ENCODE data around the gene DEGS2. TPM values are rescaled to one million over a fixed set of nuclear protein-coding genes. Genes with fewer than 3 reads are reported as not detected.

Gene DEGS2
- total RNA-seq, 1 experiment from 2014 or later, result 1.8 TPM

DNA sequence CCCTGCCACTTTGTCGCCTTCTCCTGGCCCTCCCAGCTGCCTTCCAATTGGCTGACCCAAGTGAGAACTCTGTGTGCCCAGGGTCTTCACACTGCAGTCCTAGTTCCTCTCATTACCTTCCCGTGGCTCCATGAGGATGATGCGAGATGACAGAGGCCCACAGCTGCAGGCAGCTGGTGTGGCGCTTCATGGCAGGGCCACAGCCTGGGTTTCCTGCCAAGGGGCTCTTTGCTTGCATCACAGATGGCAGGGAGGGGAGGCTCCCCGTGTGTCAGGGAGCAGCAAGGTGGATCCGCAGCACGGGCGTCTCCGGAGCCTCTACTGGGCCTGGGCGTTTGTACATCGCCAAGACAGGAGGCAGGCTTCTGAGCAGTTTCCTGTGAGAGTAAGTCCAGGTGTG lies 28.9 kb downstream of the DEGS2 start:
- TF ChIP-seq, protein P1, sequence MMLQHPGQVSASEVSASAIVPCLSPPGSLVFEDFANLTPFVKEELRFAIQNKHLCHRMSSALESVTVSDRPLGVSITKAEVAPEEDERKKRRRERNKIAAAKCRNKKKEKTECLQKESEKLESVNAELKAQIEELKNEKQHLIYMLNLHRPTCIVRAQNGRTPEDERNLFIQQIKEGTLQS (IDR thresholded peaks at IDR 0.05), result no peak
- TF ChIP-seq EGR1 (IDR thresholded peaks at IDR 0.05; ENCODE audit: low read depth), result no peak
- TF ChIP-seq SP1 (IDR thresholded peaks at IDR 0.05; ENCODE audit: low read depth), result no peak
- TF ChIP-seq TCF7L2 (IDR thresholded peaks at IDR 0.05; ENCODE audit: borderline replicate concordance, extremely low read depth, insufficient read depth, insufficient read length), result no peak
- TF ChIP-seq EZH2 (IDR thresholded peaks at IDR 0.05), result no peak
- RAD21 ChIA-PET (ENCODE audit: low non-redundant PET in 1 of 2, low total read pairs in 2 of 2, uncharacterized antibody in 2 of 2, unreplicated experiment in 2 of 2), result no interaction called here
- Histone ChIP-seq H3K9me3 (ENCODE audit: control insufficient read depth in 1 of 2, insufficient read depth in 1 of 2, low read depth in 1 of 2, low read length in 2 of 2) (no peaks in the 10 kb centered on the region), H3K27ac (ENCODE audit: low read depth, low read length) (no peak overlapping the region), H3K36me3 (ENCODE audit: control insufficient read depth in 1 of 2, insufficient read depth in 2 of 2, low read length in 2 of 2) (no peaks in the 10 kb centered on the region), H4K20me1 (ENCODE audit: insufficient read depth) (no peaks in the 10 kb centered on the region), H3K4me1 (ENCODE audit: control insufficient read depth in 1 of 2, insufficient read depth in 2 of 2, low read length in 2 of 2) (peaks cover 0 to 12% of the 10 kb centered on the region in 2 experiments; a peak in 2 of 4 replicates), H3K27me3 (ENCODE audit: insufficient read depth, low read length) (no peaks in the 10 kb centered on the region), H3K4me3 (replicated peaks in 1 of 2; ENCODE audit: low read depth in 1 of 2, low read length in 2 of 2) (no peak overlapping the region), H3K9me2 (ENCODE audit: insufficient read depth) (no peaks in the 10 kb centered on the region), H2AFZ (ENCODE audit: low read depth, low read length, poor library complexity, severe bottlenecking) (no peak overlapping the region), H3K4me2 (ENCODE audit: low read length) (no peak overlapping the region), H3K9ac (ENCODE audit: low read length) (no peak overlapping the region), H3K79me2 (ENCODE audit: insufficient read depth, low read length) (no peaks in the 10 kb centered on the region)
- intact Hi-C loops (cut with micrococcal nuclease), result no loop called here
- BruUV-seq (replicated peaks), result no TSS peak
- ATAC-seq (no peak), DNase-seq (ENCODE audit: low read depth, low spot score) (no peak)
- CTCF ChIA-PET, result no interaction called here
- POLR2A ChIA-PET, result no interaction called here

DNA sequence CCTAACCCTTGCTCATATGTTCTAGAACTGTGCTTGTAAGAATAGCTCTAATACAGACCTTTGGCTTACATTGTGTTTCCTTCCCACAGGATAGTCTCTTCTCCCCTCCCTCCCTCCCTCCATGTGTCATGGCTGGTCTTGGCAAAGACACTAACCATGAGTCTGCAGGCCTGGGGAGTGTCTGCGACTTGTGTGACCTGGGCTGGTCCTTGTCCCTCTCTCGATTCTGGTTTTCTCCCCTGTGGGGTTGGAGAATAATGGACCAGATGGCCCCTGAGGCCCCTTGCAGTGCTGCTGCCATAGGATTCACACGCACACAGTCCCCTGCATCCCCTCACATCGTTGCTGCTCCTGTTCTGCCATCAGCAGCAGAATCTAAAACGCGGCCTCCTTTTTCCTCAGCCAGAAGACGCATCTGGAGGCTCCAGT lies 30.3 kb downstream of the DEGS2 start:
- no TSS peak for BruUV-seq (replicated peaks)
- POLR2A ChIA-PET, result no interaction called here
- DNase-seq (ENCODE audit: low read depth, low spot score), result no peak
- TF ChIP-seq JUND (IDR thresholded peaks at IDR 0.05), result no peak
- no peak for TF ChIP-seq FOSL1 (IDR thresholded peaks at IDR 0.05; ENCODE audit: low read depth)
- no peak for TF ChIP-seq CEBPB (IDR thresholded peaks at IDR 0.05; ENCODE audit: low read depth)
- no peak for TF ChIP-seq RAD21 (IDR thresholded peaks at IDR 0.05; ENCODE audit: low read depth)
- no peak for TF ChIP-seq TCF7L2 (IDR thresholded peaks at IDR 0.05; ENCODE audit: borderline replicate concordance, extremely low read depth, insufficient read depth, insufficient read length)
- TF ChIP-seq SRF (IDR thresholded peaks at IDR 0.05; ENCODE audit: low read depth), result no peak
- no peak for TF ChIP-seq CBX3 (IDR thresholded peaks at IDR 0.05; ENCODE audit: low read depth)
- TF ChIP-seq, protein P1 (IDR thresholded peaks at IDR 0.05), result no peak
- no peak for TF ChIP-seq ZNF274 (IDR thresholded peaks at IDR 0.05; ENCODE audit: low read depth, low read length)
- TF ChIP-seq, protein P2, sequence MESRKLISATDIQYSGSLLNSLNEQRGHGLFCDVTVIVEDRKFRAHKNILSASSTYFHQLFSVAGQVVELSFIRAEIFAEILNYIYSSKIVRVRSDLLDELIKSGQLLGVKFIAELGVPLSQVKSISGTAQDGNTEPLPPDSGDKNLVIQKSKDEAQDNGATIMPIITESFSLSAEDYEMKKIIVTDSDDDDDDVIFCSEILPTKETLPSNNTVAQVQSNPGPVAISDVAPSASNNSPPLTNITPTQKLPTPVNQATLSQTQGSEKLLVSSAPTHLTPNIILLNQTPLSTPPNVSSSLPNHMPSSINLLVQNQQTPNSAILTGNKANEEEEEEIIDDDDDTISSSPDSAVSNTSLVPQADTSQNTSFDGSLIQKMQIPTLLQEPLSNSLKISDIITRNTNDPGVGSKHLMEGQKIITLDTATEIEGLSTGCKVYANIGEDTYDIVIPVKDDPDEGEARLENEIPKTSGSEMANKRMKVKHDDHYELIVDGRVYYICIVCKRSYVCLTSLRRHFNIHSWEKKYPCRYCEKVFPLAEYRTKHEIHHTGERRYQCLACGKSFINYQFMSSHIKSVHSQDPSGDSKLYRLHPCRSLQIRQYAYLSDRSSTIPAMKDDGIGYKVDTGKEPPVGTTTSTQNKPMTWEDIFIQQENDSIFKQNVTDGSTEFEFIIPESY (IDR thresholded peaks at IDR 0.05; ENCODE audit: extremely low read depth, insufficient replicate concordance, low read length), result no peak
- TF ChIP-seq POLR2A (IDR thresholded peaks at IDR 0.05; ENCODE audit: borderline replicate concordance, extremely low read depth, insufficient read depth, insufficient read length), result no peak
- TF ChIP-seq, protein P3, sequence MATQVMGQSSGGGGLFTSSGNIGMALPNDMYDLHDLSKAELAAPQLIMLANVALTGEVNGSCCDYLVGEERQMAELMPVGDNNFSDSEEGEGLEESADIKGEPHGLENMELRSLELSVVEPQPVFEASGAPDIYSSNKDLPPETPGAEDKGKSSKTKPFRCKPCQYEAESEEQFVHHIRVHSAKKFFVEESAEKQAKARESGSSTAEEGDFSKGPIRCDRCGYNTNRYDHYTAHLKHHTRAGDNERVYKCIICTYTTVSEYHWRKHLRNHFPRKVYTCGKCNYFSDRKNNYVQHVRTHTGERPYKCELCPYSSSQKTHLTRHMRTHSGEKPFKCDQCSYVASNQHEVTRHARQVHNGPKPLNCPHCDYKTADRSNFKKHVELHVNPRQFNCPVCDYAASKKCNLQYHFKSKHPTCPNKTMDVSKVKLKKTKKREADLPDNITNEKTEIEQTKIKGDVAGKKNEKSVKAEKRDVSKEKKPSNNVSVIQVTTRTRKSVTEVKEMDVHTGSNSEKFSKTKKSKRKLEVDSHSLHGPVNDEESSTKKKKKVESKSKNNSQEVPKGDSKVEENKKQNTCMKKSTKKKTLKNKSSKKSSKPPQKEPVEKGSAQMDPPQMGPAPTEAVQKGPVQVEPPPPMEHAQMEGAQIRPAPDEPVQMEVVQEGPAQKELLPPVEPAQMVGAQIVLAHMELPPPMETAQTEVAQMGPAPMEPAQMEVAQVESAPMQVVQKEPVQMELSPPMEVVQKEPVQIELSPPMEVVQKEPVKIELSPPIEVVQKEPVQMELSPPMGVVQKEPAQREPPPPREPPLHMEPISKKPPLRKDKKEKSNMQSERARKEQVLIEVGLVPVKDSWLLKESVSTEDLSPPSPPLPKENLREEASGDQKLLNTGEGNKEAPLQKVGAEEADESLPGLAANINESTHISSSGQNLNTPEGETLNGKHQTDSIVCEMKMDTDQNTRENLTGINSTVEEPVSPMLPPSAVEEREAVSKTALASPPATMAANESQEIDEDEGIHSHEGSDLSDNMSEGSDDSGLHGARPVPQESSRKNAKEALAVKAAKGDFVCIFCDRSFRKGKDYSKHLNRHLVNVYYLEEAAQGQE (IDR thresholded peaks at IDR 0.05; ENCODE audit: low read depth), result no peak
- no peak for TF ChIP-seq YY1 (IDR thresholded peaks at IDR 0.05; ENCODE audit: extremely low read depth, insufficient replicate concordance, low read depth, low read length)

More for the DNA sequence above, 30.3 kb downstream of the DEGS2 start:
- H4K20me1 ChIP-seq (ENCODE audit: insufficient read depth), result no peaks in the 10 kb centered on the region
- H3K36me3 ChIP-seq (ENCODE audit: control insufficient read depth in 1 of 2, insufficient read depth in 2 of 2, low read length in 2 of 2), result no peaks in the 10 kb centered on the region
- no peak overlapping the region for H3K27ac ChIP-seq (ENCODE audit: low read depth, low read length)
- H3K9ac ChIP-seq (ENCODE audit: low read length), result no peak overlapping the region
- no peaks in the 10 kb centered on the region for H3K27me3 ChIP-seq (ENCODE audit: insufficient read depth, low read length)
- H3K4me1 ChIP-seq (ENCODE audit: control insufficient read depth in 1 of 2, insufficient read depth in 2 of 2, low read length in 2 of 2), result peaks cover 0 to 12% of the 10 kb centered on the region in 2 experiments; a peak in 2 of 4 replicates
- no peak overlapping the region for H3K4me3 ChIP-seq (replicated peaks in 1 of 2; ENCODE audit: low read depth in 1 of 2, low read length in 2 of 2)
- no peaks in the 10 kb centered on the region for H3K9me3 ChIP-seq (ENCODE audit: control insufficient read depth in 1 of 2, insufficient read depth in 1 of 2, low read depth in 1 of 2, low read length in 2 of 2)
- no peak overlapping the region for H3K4me2 ChIP-seq (ENCODE audit: low read length)
- no peak overlapping the region for H2AFZ ChIP-seq (ENCODE audit: low read depth, low read length, poor library complexity, severe bottlenecking)
- no peak for ATAC-seq
- intact Hi-C loops (cut with micrococcal nuclease), result no loop called here
- no peaks in the 10 kb centered on the region for H3K9me2 ChIP-seq (ENCODE audit: insufficient read depth)
- ChIA-PET RAD21 (ENCODE audit: low non-redundant PET in 1 of 2, low total read pairs in 2 of 2, uncharacterized antibody in 2 of 2, unreplicated experiment in 2 of 2) (no interaction called here), CTCF (no interaction called here)
- H3K79me2 ChIP-seq (ENCODE audit: insufficient read depth, low read length), result no peaks in the 10 kb centered on the region
